K562 (cell line): ENCODE results near the gene SOX6. TPM values are rescaled to one million over a fixed set of nuclear protein-coding genes. Genes with fewer than 3 reads are reported as not detected.

Experiments
- ATAC-seq: fragments of 200-7000 bp; cut with Tn5 transposase; 3 replicates; pipeline ENCODE4 v1.9.1; 2020; ENCODE audit warnings: moderate library complexity
- BruUV-seq: library from RNA; stranded (reverse); fragments of 400-500 nt; replicated peaks from 2 replicates; lab custom pipeline; 2021; lab: Mats Ljungman, UMichigan
- CTCF ChIA-PET: fragments of 300-600 bp; formaldehyde crosslinking; extraction: SDS; loops from one replicate; lab custom pipeline; 2021; ENCODE audit warnings: low intra/inter-chr PET ratio; lab: Yijun Ruan, JAX
- POLR2A ChIA-PET: fragments of 300-600, 350-650 bp; sonication (Branson Sonifier 250); formaldehyde crosslinking; extraction: SDS; loops from one replicate; lab custom pipeline; 2021; ENCODE audit warnings: antibody characterized with exemption, inconsistent platforms; lab: Yijun Ruan, JAX
- DNase-seq, 4 experiments: peaks; one replicate each; pipeline versions ENCODE4 v3.0.0 to v3.0.0-alpha.2; 2011 to 2018; ENCODE audit warnings: low spot score in 3 of 4, mixed read lengths in 3 of 4; ENCODE audit errors: extremely low read depth in 1 of 4
- FAIRE-seq: peaks from 2 replicates; lab custom pipeline; 2011; peaks lifted over from hg19 to GRCh38; lab: Jason Lieb, UNC
- H2AFZ ChIP-seq: 2 replicates; pipeline ENCODE4 v1.6.0; 2011; ENCODE audit warnings: low read depth, low read length, control low read depth, inconsistent platforms
- H3K27ac ChIP-seq: fragments of 200-600 bp; 3 replicates; pipeline ENCODE4 v1.8.0; 2011; ENCODE audit warnings: low read depth, mild to moderate bottlenecking, control low read depth, inconsistent platforms, low read length, moderate library complexity, mixed read lengths; ENCODE audit errors: extremely low read depth
- H3K27me3 ChIP-seq, 2 experiments: fragments of 300-600 bp in 1 of 2; 2 replicates in 1 of 2; 3 replicates in 1 of 2; pipeline versions ENCODE4 v1.6.0 to v1.8.0; 2011; ENCODE audit warnings: inconsistent platforms in 2 of 2, low read length in 2 of 2, mild to moderate bottlenecking in 1 of 2, mixed read lengths in 1 of 2, moderate library complexity in 1 of 2; ENCODE audit not compliant: control insufficient read depth in 2 of 2, insufficient read depth in 2 of 2
- H3K36me3 ChIP-seq: fragments of 300-600 bp; 3 replicates; pipeline ENCODE4 v1.8.0; 2011; ENCODE audit warnings: mild to moderate bottlenecking, low read length, inconsistent platforms; ENCODE audit not compliant: control insufficient read depth, insufficient read depth
- H3K4me1 ChIP-seq, 2 experiments: fragments of 200-600 bp in 1 of 2; replicated peaks in 1 of 2; 2 replicates in 1 of 2; 3 replicates in 1 of 2; pipeline versions ENCODE4 v1.5.1 to v1.8.0; 2011; ENCODE audit warnings: inconsistent platforms in 2 of 2, low read length in 2 of 2, mild to moderate bottlenecking in 1 of 2, mixed read lengths in 1 of 2, moderate library complexity in 1 of 2; ENCODE audit not compliant: control insufficient read depth in 2 of 2, insufficient read depth in 2 of 2
- H3K4me2 ChIP-seq: 2 replicates; pipeline ENCODE4 v1.6.1; 2011; ENCODE audit warnings: low read length, control low read depth, inconsistent platforms, mixed read lengths; ENCODE audit not compliant: insufficient read depth
- H3K4me3 ChIP-seq: fragments of 200-600 bp; sonication (generic), shearing (Covaris generic); 2 replicates; pipeline ENCODE4 v1.5.1; 2016; ENCODE audit warnings: control low read depth, inconsistent platforms
- H3K79me2 ChIP-seq: fragments of 200-600 bp; 3 replicates; pipeline ENCODE4 v1.8.0; 2011; ENCODE audit warnings: low read length, inconsistent platforms; ENCODE audit not compliant: control insufficient read depth, insufficient read depth
- H3K9ac ChIP-seq, 2 experiments: 2 replicates each; pipeline versions ENCODE4 v1.6.0 to v1.6.1; 2011; ENCODE audit warnings: low read depth in 2 of 2, low read length in 2 of 2, control low read depth in 1 of 2, inconsistent platforms in 1 of 2, mild to moderate bottlenecking in 1 of 2, mixed read lengths in 1 of 2; ENCODE audit not compliant: insufficient read depth in 1 of 2
- H3K9me1 ChIP-seq: one replicate; pipeline ENCODE4 v1.6.0; 2011; ENCODE audit warnings: inconsistent platforms, mild to moderate bottlenecking, low read length, moderate library complexity; ENCODE audit not compliant: control insufficient read depth, insufficient read depth
- H3K9me3 ChIP-seq: replicated peaks from 2 replicates; pipeline ENCODE4 v1.5.1; 2011; ENCODE audit warnings: low read depth, low read length, inconsistent platforms; ENCODE audit not compliant: control insufficient read depth, insufficient read depth
- H4K20me1 ChIP-seq: replicated peaks from 2 replicates; pipeline ENCODE4 v1.6.1; 2011; ENCODE audit warnings: low read length, inconsistent platforms, mixed read lengths; ENCODE audit not compliant: control insufficient read depth, insufficient read depth
- ARID1B ChIP-seq: fragments of 450-650 bp; IDR thresholded peaks from 2 replicates; pipeline ENCODE4 v1.6.1; 2016; ENCODE audit warnings: antibody characterized with exemption, mild to moderate bottlenecking, inconsistent platforms
- CHD4 ChIP-seq: fragments of 200-600 bp; sonication (generic); IDR thresholded peaks from 3 replicates; pipeline ENCODE4 v1.6.1; 2012; ENCODE audit warnings: low read depth, mild to moderate bottlenecking, mixed read lengths, low read length, inconsistent platforms; ENCODE audit not compliant: insufficient read depth, insufficient replicate concordance, poor library complexity, severe bottlenecking
- DDX20 ChIP-seq: fragments of 450-650 bp; IDR thresholded peaks from 2 replicates; pipeline ENCODE4 v1.6.1; 2016; ENCODE audit warnings: missing genetic modification characterization, low read depth, mild to moderate bottlenecking, missing compliant biosample characterization, moderate library complexity
- KDM1A ChIP-seq, 2 experiments: fragments of 450-650 bp; IDR thresholded peaks; 2 replicates each; pipeline ENCODE4 v1.6.1; 2016; ENCODE audit warnings: mild to moderate bottlenecking in 2 of 2
- MAFK ChIP-seq: IDR thresholded peaks from 2 replicates; pipeline ENCODE4 v1.6.1; 2011; ENCODE audit warnings: low read length, improper control_type of control experiment
- RBM22 ChIP-seq: fragments of 200-400 bp; formaldehyde crosslinking; IDR thresholded peaks from 2 replicates; pipeline ENCODE4 v1.6.1; 2018; ENCODE audit warnings: low read length, low read depth; ENCODE audit not compliant: poor library complexity, severe bottlenecking
- ZBED1 ChIP-seq: IDR thresholded peaks from 2 replicates; pipeline ENCODE4 v1.6.1; 2014
- ZNF133 ChIP-seq: fragments of 250-450 bp; sonication (Bioruptor Pico); IDR thresholded peaks from 2 replicates; pipeline ENCODE4 v1.4.0; 2020; ENCODE audit warnings: mild to moderate bottlenecking
- WGBS: fragments of 100-300 bp; shearing (Covaris generic); methylation state at CpG from one replicate; pipeline ENCODE4 v1.1.6; 2016; ENCODE audit warnings: low coverage, mixed read lengths; ENCODE audit not compliant: insufficient coverage; ENCODE audit errors: missing lambda C conversion rate; 5-methylcytosine and 5-hydroxymethylcytosine counted together
- in situ Hi-C: fragments of 300-500 bp; cut with MboI; formaldehyde crosslinking; loops from 4 replicates; pipeline ENCODE4 v1.15.0; 2018; ENCODE audit warnings: inconsistent platforms, mixed read lengths
- intact Hi-C: fragments of 100-400 bp; cut with micrococcal nuclease; formaldehyde crosslinking; loops from 2 replicates; pipeline ENCODE4 v1.14.2; 2022
- polyA plus RNA-seq, 8 experiments: library from polyadenylated mRNA; depleted of rRNA in 4 of 8; stranded (reverse) in 5 of 8; unstranded in 3 of 8; fragments of >200 nt; fragmentation: Nextera tagmentation in 2 of 8; fragmentation: Illumina TruSeq in 1 of 8; extraction: Ambion mirVana in 2 of 8; extraction: Trizol in 1 of 8; gene quantifications; 2 replicates each; pipeline versions ENCODE4 v1.2.1 to v1.2.3, GENCODE V29; 2011 to 2014; ENCODE audit warnings: inconsistent platforms in 1 of 8, missing spikeins in 1 of 8
- total RNA-seq, 7 experiments: library from RNA; depleted of rRNA in 6 of 7; stranded (reverse); fragments of >200 nt in 6 of 7; fragmentation: Illumina TruSeq in 2 of 7; extraction: Trizol in 2 of 7; gene quantifications; 2 replicates each; pipeline versions ENCODE4 v1.2.1 to v1.2.3, GENCODE V29; 2011 to 2021; ENCODE audit warnings: low replicate concordance in 1 of 7
- TF ChIP-seq, protein P1 (sequence below): sonication (generic); formaldehyde crosslinking; IDR thresholded peaks from 2 replicates; pipeline ENCODE4 v1.8.1; 2022; ENCODE audit warnings: missing genetic modification reagents
- TF ChIP-seq, protein P2 (sequence below): sonication (generic); formaldehyde crosslinking; IDR thresholded peaks from 2 replicates; pipeline ENCODE4 v1.8.1; 2022; ENCODE audit warnings: missing genetic modification reagents
- TF ChIP-seq, protein P3 (sequence below): sonication (generic); formaldehyde crosslinking; IDR thresholded peaks from 2 replicates; pipeline ENCODE4 v1.8.0; 2022; ENCODE audit warnings: mild to moderate bottlenecking, missing genetic modification reagents
- TF ChIP-seq, protein P4 (sequence below): fragments of 450-650 bp; formaldehyde crosslinking; IDR thresholded peaks from 2 replicates; pipeline ENCODE4 v1.4.0; 2020; ENCODE audit warnings: mild to moderate bottlenecking, mixed read lengths
- TF ChIP-seq, protein P5 (sequence below): fragments of 250-450 bp; sonication (Bioruptor Pico); IDR thresholded peaks from 2 replicates; pipeline ENCODE4 v1.9.0; 2021; ENCODE audit warnings: mild to moderate bottlenecking

SOX6 gene
- total and polyA plus RNA-seq, 9 of the 15 experiments (the other 6 are each of a cell fraction or from before 2014, with no cell fraction given), result 0.89 to 8.7 (median 5.7) TPM

DNA sequence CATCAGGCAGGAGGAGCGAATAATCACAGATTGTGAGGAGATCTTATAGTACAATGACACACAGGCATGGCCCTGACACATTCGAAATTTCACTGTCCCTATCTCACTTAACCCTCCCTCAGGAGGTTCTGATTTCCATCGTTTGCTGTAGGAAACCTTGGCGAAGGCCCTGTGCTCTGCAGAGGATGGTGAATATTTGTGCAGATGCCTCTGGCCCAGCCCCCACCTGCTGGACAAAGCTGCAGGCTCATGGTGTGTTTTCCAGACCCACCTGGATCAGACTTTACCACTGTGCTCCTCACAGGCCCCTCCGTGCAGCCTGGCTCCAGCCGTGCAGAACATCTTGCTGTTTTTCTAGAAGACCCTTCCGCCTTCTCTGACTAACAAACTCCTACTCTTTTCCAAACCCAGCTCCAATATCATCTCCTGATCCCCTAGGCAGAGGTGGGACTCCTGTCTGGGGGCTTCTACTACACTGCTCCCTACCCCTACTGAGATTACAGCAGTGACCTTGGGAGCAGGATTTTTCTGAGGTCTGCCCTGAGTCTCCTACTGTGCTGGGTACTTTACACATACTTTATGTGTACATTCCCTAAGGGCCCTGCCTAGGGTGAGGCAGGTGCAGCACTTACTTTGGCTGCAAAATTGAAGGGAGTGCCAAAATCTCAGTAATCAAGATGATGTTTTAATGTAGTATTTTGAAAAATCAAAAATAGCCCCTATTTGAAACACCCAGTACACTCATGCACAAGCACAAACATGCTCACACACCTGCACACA lies 412.7 kb downstream of the SOX6 start:
- Histone ChIP-seq H3K4me1 (peaks cover 0 to 10% of the 10 kb centered on the region in 2 experiments; a peak in 3 of 5 replicates), H3K4me2 (no peak overlapping the region), H3K36me3 (no peaks in the 10 kb centered on the region), H2AFZ (0 out of 2 replicates have a peak overlapping the region, but pooled peaks have one; percentile 40), H3K79me2 (no peaks in the 10 kb centered on the region), H3K9ac (no peak overlapping the region), H3K4me3 (no peak overlapping the region), H3K9me1 (no peaks in the 10 kb centered on the region), H4K20me1 (no peaks in the 10 kb centered on the region), H3K27ac (no peak overlapping the region), H3K9me3 (0 out of 2 replicates have a peak, but pooled peaks cover 3% of the 10 kb centered on the region), H3K27me3 (peaks cover 0 to 2% of the 10 kb centered on the region in 2 experiments; a peak in 2 of 5 replicates)
- ChIA-PET CTCF (no interaction called here), POLR2A (interaction anchor here (1.4 kb wide), 1 partner anchor 9 kb away, joined by 5 read pairs; no protein-coding TSS in a partner anchor)
- DNase-seq, result no peak
- no TSS peak for BruUV-seq
- ATAC-seq, result no peak
- in situ Hi-C loops, result no loop called here
- FAIRE-seq, result no peak
- 18% methylated on average over 6 of the region's 7 CpGs for WGBS
- TF ChIP-seq RBM22 (no peak), ARID1B (no peak), CHD4 (no peak), ZBED1 (no peak), DDX20 (tag) (no peak), MAFK (no peak), KDM1A (IDR thresholded peaks at IDR 0.05) (no peak), ZNF133 (CRISPR knock-in tag) (no peak)
- TF ChIP-seq, protein P1, sequence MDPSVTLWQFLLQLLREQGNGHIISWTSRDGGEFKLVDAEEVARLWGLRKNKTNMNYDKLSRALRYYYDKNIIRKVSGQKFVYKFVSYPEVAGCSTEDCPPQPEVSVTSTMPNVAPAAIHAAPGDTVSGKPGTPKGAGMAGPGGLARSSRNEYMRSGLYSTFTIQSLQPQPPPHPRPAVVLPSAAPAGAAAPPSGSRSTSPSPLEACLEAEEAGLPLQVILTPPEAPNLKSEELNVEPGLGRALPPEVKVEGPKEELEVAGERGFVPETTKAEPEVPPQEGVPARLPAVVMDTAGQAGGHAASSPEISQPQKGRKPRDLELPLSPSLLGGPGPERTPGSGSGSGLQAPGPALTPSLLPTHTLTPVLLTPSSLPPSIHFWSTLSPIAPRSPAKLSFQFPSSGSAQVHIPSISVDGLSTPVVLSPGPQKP (CRISPR knock-in tag), result no peak
- TF ChIP-seq, protein P2, sequence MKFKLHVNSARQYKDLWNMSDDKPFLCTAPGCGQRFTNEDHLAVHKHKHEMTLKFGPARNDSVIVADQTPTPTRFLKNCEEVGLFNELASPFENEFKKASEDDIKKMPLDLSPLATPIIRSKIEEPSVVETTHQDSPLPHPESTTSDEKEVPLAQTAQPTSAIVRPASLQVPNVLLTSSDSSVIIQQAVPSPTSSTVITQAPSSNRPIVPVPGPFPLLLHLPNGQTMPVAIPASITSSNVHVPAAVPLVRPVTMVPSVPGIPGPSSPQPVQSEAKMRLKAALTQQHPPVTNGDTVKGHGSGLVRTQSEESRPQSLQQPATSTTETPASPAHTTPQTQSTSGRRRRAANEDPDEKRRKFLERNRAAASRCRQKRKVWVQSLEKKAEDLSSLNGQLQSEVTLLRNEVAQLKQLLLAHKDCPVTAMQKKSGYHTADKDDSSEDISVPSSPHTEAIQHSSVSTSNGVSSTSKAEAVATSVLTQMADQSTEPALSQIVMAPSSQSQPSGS, result no peak
- TF ChIP-seq, protein P3, sequence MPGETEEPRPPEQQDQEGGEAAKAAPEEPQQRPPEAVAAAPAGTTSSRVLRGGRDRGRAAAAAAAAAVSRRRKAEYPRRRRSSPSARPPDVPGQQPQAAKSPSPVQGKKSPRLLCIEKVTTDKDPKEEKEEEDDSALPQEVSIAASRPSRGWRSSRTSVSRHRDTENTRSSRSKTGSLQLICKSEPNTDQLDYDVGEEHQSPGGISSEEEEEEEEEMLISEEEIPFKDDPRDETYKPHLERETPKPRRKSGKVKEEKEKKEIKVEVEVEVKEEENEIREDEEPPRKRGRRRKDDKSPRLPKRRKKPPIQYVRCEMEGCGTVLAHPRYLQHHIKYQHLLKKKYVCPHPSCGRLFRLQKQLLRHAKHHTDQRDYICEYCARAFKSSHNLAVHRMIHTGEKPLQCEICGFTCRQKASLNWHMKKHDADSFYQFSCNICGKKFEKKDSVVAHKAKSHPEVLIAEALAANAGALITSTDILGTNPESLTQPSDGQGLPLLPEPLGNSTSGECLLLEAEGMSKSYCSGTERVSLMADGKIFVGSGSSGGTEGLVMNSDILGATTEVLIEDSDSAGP (CRISPR knock-in tag), result no peak
- TF ChIP-seq, protein P4, sequence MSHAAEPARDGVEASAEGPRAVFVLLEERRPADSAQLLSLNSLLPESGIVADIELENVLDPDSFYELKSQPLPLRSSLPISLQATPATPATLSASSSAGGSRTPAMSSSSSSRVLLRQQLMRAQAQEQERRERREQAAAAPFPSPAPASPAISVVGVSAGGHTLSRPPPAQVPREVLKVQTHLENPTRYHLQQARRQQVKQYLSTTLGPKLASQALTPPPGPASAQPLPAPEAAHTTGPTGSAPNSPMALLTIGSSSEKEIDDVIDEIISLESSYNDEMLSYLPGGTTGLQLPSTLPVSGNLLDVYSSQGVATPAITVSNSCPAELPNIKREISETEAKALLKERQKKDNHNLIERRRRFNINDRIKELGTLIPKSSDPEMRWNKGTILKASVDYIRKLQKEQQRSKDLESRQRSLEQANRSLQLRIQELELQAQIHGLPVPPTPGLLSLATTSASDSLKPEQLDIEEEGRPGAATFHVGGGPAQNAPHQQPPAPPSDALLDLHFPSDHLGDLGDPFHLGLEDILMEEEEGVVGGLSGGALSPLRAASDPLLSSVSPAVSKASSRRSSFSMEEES, result no peak
- TF ChIP-seq, protein P5, sequence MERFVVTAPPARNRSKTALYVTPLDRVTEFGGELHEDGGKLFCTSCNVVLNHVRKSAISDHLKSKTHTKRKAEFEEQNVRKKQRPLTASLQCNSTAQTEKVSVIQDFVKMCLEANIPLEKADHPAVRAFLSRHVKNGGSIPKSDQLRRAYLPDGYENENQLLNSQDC (CRISPR knock-in tag), result no peak
- intact Hi-C loops, result loop anchor here (5.0 to 10.0 kb wide), 3 partner anchors 44 to 664 kb away; no protein-coding TSS in a partner anchor
